ENCODE results near the gene SLC26A11.

DNA sequence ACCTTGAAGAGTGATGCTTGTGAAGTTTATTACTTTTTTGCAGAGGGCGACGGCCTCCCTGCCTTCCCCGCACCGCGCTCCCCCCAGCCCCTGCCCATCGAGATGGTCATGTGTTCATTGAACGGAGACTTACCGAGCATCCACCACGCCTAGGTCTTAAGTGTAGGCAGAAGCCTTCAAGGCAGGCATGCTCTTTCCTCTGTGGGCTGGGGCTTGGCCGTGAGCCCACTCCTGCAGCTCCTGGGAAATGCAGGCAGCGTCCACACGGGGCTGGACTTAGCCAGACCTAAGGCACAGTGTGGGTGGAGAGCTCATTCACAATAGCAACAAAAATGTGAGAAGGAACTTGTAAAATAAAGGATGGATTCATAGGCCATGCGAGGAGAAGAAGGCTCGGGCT lies 59.7 kb downstream of the SLC26A11 start:
- TF ChIP-seq POLR2A (IDR thresholded peaks at IDR 0.05; ENCODE audit: low read length) (no peak), GATA1 (IDR thresholded peaks at IDR 0.05; ENCODE audit: low read depth, low read length) (no peak)

All from erythroblast (primary cell).